GM12801 (cell line): ENCODE results near the gene ZNRF3.

Experiments used
- TF ChIP-seq, protein P1 (sequence below): IDR thresholded peaks from one replicate; pipeline ENCODE4 v1.5.1; 2011; ENCODE audit warnings: control low read depth; ENCODE audit not compliant: insufficient read length; ENCODE audit errors: extremely low read depth

Gene ZNRF3

DNA sequence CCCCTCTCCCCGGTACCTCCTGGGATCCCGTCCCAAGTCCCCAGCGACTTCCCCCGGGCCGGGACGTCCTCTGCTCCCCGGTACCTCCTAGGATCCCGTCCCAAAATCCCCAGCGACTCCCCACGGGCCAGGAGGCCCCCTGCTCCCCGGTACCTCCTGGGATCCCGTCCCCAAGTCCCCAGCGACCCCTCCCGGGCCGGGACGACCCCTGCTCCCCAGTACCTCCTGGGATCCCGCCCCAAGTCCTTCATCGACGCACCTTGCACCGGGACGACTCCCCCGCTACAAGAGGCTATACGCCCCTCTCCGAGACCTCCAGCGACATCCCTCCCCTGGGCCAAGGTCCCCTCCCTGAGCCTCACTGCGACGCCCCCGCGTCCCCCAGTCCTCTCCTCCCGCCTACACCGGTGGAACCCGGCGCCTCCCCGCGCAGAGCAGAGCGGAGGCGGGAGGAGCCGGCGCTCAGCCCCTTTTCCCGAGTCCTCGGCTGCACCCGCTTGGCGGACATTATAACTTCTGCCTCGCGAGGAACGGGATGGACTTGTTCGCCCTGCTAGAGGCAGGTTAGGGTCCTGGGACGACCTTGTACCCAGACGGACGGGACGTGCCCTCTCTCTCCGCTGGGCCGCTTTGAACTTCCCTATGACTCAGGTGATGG is 190.4 kb downstream of the ZNRF3 start:
- TF ChIP-seq, protein P1, sequence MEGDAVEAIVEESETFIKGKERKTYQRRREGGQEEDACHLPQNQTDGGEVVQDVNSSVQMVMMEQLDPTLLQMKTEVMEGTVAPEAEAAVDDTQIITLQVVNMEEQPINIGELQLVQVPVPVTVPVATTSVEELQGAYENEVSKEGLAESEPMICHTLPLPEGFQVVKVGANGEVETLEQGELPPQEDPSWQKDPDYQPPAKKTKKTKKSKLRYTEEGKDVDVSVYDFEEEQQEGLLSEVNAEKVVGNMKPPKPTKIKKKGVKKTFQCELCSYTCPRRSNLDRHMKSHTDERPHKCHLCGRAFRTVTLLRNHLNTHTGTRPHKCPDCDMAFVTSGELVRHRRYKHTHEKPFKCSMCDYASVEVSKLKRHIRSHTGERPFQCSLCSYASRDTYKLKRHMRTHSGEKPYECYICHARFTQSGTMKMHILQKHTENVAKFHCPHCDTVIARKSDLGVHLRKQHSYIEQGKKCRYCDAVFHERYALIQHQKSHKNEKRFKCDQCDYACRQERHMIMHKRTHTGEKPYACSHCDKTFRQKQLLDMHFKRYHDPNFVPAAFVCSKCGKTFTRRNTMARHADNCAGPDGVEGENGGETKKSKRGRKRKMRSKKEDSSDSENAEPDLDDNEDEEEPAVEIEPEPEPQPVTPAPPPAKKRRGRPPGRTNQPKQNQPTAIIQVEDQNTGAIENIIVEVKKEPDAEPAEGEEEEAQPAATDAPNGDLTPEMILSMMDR, result no peak

DNA sequence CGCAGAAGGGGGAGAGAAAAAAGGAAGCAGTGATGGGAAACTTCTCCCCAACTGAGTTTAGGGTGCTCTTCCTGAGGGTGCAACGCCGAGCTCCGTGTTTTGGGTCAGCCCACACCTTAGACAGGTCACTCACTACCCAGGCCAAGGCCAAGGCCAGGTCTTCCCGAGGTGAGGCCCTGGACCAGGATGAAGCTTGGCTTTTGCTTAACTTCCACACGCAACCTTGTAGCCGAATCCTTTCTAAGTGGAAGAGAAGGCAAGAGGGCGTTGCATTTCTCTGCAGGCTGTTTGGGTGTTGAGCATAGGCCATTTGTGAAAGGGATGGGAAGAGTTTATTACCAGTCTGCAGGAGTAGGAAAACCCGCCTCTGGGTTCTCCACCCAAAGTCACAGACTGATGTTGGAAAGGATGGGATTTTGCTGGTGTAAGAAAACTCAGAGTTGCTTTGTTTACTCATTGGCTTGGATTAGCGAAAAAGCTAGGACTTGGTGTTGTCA is 191.0 kb downstream of the ZNRF3 start:
- TF ChIP-seq, protein P1, result no peak

DNA sequence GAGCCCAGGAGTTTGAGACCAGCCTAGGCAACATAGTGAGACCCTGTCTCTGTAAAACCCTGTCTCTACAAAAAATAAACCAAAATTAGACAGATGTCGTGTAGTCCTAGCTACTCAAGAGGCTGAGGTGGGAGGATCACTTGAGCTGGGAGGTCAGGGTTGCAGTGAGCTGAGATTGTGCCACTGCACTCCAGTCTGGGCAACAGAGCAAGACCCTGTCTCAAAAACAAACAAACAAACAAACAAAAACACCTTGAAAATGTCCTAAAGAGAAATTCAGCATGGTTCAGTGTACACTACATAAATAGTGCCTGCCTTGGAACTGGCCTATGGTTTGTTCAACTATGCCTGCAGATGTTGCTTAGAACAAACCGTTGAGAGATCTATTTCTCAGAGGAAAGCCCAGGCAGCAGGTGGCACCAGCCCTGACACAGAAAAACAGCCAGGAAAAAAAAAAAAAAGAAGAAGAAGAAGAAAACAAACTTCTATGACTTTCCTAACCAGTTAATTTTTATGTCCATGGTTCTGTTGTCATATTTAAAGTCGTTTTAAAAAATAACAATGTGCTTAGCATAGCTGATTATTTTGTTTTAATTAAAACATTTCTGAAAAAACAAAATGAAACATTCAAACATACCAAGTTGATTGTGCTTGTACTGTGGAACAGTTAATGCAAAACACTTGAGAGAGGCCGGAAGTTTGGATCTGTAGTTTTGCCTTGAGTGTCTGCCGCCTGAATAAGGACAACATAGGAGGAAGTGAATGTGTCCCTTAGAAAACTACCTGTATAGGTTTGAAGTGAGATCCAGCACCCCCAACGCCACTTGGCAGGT is 194.9 kb downstream of the ZNRF3 start:
- TF ChIP-seq, protein P1, result no peak

DNA sequence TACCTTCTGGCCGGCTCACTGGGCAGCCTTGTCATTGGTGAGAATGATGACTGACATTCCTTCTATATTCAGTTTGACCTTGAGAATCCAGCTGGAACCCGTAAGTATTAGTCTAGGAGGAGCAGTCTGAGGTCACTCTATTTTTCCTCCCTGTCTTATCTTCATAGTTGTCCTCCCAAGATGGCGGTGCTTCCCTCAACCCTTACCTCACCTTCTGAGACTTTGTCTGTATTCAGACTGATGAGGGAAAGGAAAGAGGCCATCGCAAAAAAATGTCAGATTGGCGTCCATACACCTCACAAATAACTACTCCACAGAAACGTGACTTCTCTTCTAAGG is 195.5 kb downstream of the ZNRF3 start:
- TF ChIP-seq, protein P1, result no peak

DNA sequence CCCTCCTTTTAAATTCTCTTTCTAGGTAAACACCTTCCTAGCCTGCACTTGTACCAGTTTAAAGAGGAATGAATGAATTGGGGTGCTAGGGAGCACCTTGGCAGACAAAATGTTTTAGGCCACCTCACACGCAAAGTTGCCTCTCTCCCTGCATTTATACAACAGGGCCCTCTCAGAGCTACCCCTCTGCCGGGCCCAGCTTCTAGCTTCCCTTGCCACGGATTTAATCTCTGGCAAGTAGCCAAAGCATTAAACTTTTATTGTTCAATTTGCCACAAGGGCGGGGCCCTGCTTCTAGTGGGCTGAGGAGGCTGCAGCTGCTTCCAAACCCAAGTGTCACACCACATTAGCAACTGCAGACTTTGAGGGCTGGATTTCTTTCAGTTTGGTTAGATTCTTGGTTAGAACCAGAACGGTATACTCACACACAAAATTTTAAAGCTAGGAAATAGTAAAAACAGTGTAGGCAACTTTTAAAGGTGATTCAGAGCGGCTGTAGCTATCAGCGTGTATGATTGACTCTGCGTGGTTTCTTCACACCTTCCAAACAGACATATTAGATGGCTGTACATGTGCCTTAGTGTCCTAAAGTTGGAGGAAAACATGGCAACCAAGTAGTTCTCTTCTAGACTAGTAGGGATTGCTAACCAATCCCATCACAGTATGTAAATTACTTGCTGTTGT is 196.0 kb downstream of the ZNRF3 start:
- TF ChIP-seq, protein P1, result no peak

DNA sequence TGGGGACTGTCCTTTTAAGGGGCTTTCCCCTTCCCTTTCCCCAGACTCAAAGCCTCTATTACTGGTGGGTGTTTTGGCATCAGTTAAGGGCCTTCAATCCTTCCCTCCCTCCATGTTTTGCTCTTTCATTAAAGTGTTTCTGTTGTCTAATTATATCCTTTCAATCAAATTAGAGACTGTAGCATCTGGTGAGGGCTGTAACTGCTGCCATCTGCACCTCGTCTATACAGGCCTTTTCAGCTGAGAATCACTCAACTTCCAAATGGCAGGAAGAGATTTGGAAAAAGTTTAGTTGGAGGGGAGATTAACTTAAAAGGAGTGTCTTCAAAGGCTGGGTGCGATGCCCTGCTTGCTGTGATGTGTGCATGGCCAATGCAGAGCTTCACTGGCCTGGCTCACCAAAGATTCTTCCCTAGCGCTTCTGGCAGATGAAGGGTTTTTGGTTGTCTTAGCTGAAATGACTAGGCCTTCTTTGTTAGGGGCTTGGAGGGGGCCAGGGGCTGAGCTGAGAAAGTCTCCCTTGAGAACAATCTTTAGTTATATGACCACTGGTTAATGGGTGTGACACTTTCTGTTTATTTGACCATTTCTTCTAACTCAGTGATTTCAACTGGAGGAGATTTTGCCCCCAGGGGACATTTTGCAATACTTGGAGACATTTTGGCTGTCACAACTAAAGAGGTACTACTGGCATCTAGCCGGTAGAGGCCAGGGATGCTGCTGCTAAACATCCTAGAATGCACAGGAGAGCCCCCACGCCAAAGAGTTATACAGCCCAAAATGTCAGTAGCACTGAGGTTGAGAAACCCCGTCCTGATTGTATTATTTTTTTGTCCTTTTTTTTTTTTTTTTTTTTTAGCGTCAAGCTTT is 197.0 kb downstream of the ZNRF3 start:
- TF ChIP-seq, protein P1, result no peak
